ENCODE measurements around the gene MYDGF.

GRCh38 chr19:4624301-4624700 is 45.8 kb downstream of the MYDGF start:
- TF ChIP-seq FOSL1 (tag; conservative IDR thresholded peaks at IDR 0.05) (no peak), NR0B1 (IDR thresholded peaks at IDR 0.05; ENCODE audit: partially characterized antibody) (no peak), CTCF (IDR thresholded peaks at IDR 0.05 in 2 of 3, conservative IDR thresholded peaks at IDR 0.05 in 1 of 3; ENCODE audit: insufficient read depth in 2 of 3, low read depth in 1 of 3, low read length in 3 of 3) (no peak), HBP1 (CRISPR knock-in tag; IDR thresholded peaks at IDR 0.05) (no peak), ZNF174 (CRISPR knock-in tag; IDR thresholded peaks at IDR 0.05) (no peak), SLC30A9 (CRISPR knock-in tag; IDR thresholded peaks at IDR 0.05) (no peak), EZH2 (IDR thresholded peaks at IDR 0.05; ENCODE audit: borderline replicate concordance, low read depth, low read length) (no peak), CHD1 (IDR thresholded peaks at IDR 0.05; ENCODE audit: low read length) (no peak)
- TF ChIP-seq, protein P1, sequence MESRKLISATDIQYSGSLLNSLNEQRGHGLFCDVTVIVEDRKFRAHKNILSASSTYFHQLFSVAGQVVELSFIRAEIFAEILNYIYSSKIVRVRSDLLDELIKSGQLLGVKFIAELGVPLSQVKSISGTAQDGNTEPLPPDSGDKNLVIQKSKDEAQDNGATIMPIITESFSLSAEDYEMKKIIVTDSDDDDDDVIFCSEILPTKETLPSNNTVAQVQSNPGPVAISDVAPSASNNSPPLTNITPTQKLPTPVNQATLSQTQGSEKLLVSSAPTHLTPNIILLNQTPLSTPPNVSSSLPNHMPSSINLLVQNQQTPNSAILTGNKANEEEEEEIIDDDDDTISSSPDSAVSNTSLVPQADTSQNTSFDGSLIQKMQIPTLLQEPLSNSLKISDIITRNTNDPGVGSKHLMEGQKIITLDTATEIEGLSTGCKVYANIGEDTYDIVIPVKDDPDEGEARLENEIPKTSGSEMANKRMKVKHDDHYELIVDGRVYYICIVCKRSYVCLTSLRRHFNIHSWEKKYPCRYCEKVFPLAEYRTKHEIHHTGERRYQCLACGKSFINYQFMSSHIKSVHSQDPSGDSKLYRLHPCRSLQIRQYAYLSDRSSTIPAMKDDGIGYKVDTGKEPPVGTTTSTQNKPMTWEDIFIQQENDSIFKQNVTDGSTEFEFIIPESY (CRISPR knock-in tag; IDR thresholded peaks at IDR 0.05) = no peak
- TF ChIP-seq, protein P2, sequence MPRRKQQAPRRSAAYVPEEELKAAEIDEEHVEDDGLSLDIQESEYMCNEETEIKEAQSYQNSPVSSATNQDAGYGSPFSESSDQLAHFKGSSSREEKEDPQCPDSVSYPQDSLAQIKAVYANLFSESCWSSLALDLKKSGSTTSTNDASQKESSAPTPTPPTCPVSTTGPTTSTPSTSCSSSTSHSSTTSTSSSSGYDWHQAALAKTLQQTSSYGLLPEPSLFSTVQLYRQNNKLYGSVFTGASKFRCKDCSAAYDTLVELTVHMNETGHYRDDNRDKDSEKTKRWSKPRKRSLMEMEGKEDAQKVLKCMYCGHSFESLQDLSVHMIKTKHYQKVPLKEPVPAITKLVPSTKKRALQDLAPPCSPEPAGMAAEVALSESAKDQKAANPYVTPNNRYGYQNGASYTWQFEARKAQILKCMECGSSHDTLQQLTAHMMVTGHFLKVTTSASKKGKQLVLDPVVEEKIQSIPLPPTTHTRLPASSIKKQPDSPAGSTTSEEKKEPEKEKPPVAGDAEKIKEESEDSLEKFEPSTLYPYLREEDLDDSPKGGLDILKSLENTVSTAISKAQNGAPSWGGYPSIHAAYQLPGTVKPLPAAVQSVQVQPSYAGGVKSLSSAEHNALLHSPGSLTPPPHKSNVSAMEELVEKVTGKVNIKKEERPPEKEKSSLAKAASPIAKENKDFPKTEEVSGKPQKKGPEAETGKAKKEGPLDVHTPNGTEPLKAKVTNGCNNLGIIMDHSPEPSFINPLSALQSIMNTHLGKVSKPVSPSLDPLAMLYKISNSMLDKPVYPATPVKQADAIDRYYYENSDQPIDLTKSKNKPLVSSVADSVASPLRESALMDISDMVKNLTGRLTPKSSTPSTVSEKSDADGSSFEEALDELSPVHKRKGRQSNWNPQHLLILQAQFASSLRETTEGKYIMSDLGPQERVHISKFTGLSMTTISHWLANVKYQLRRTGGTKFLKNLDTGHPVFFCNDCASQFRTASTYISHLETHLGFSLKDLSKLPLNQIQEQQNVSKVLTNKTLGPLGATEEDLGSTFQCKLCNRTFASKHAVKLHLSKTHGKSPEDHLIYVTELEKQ (CRISPR knock-in tag; IDR thresholded peaks at IDR 0.05) = no peak

All from K562 (cell line).